Measurements from ENCODE around the gene CEP57.

CEP57 gene

GRCh38 chr11:95795627-95796295 is 5.5 kb downstream of the CEP57 start:
- H3K4me3 ChIP-seq (ENCODE audit: low read depth, low read length), result no peak overlapping the region
- no peak for TF ChIP-seq CTCF (IDR thresholded peaks at IDR 0.05; ENCODE audit: low read depth, low read length)
- no peak for DNase-seq (ENCODE audit: low read depth)

GRCh38 chr11:95796501-95796900 is 6.2 kb downstream of the CEP57 start:
- H3K4me3 ChIP-seq (ENCODE audit: low read depth, low read length), result no peak overlapping the region
- no peak for DNase-seq (ENCODE audit: low read depth)
- no peak for TF ChIP-seq CTCF (IDR thresholded peaks at IDR 0.05; ENCODE audit: low read depth, low read length)
- TF ChIP-seq MYC (IDR thresholded peaks at IDR 0.05; ENCODE audit: low read depth, low read length), result no peak
- no peak for TF ChIP-seq POLR2A (IDR thresholded peaks at IDR 0.05; ENCODE audit: extremely low read depth, insufficient read length)

GRCh38 chr11:95799546-95799945 is 9.2 kb downstream of the CEP57 start:
- TF ChIP-seq POLR2A (IDR thresholded peaks at IDR 0.05; ENCODE audit: extremely low read depth, insufficient read length) (no peak), MYC (IDR thresholded peaks at IDR 0.05; ENCODE audit: low read depth, low read length) (no peak), MAX (IDR thresholded peaks at IDR 0.05; ENCODE audit: low read depth, low read length) (no peak), CTCF (IDR thresholded peaks at IDR 0.05; ENCODE audit: low read depth, low read length) (no peak)
- no peak overlapping the region for H3K4me3 ChIP-seq (ENCODE audit: low read depth, low read length)
- DNase-seq (ENCODE audit: low read depth), result no peak

GRCh38 chr11:95800438-95800837 is 10.1 kb downstream of the CEP57 start:
- DNase-seq (ENCODE audit: low read depth), result no peak
- no peak overlapping the region for H3K4me3 ChIP-seq (ENCODE audit: low read depth, low read length)
- TF ChIP-seq MAX (IDR thresholded peaks at IDR 0.05; ENCODE audit: low read depth, low read length) (no peak), POLR2A (IDR thresholded peaks at IDR 0.05; ENCODE audit: extremely low read depth, insufficient read length) (no peak), MYC (IDR thresholded peaks at IDR 0.05; ENCODE audit: low read depth, low read length) (no peak), CTCF (IDR thresholded peaks at IDR 0.05; ENCODE audit: low read depth, low read length) (no peak)

GRCh38 chr11:95802806-95803205 is 12.5 kb downstream of the CEP57 start:
- H3K4me3 ChIP-seq (ENCODE audit: low read depth, low read length), result no peak overlapping the region
- no peak for TF ChIP-seq POLR2A (IDR thresholded peaks at IDR 0.05; ENCODE audit: extremely low read depth, insufficient read length)
- no peak for TF ChIP-seq MAX (IDR thresholded peaks at IDR 0.05; ENCODE audit: low read depth, low read length)
- TF ChIP-seq MYC (IDR thresholded peaks at IDR 0.05; ENCODE audit: low read depth, low read length), result no peak
- TF ChIP-seq CTCF (IDR thresholded peaks at IDR 0.05; ENCODE audit: low read depth, low read length), result no peak
- DNase-seq (ENCODE audit: low read depth), result no peak

- no peak for DNase-seq (ENCODE audit: low read depth)
- H3K4me3 ChIP-seq (ENCODE audit: low read depth, low read length), result no peak overlapping the region
Observed at GRCh38 chr11:95803973-95804372, 13.7 kb downstream of the CEP57 start.

More at GRCh38 chr11:95803973-95804372, 13.7 kb downstream of the CEP57 start:
- TF ChIP-seq MAX (IDR thresholded peaks at IDR 0.05; ENCODE audit: low read depth, low read length), result no peak
- no peak for TF ChIP-seq MYC (IDR thresholded peaks at IDR 0.05; ENCODE audit: low read depth, low read length)

Measured in NB4 (cell line).